Measurements from ENCODE around the gene A4GNT.

The A4GNT gene

GRCh38 chr3:138139691-138140090 lies 7.5 kb upstream of the A4GNT start:
- ChIA-PET POLR2A (no interaction called here), CTCF (no interaction called here)
- DNase-seq (ENCODE audit: extremely low spot score), result no peak
- TF ChIP-seq TARDBP (IDR thresholded peaks at IDR 0.05) (no peak), BHLHE40 (IDR thresholded peaks at IDR 0.05; ENCODE audit: borderline replicate concordance) (no peak), CTBP1 (IDR thresholded peaks at IDR 0.05; ENCODE audit: borderline replicate concordance) (no peak), NFRKB (IDR thresholded peaks at IDR 0.05) (no peak), SUZ12 (IDR thresholded peaks at IDR 0.05) (no peak), FOXA1 (IDR thresholded peaks at IDR 0.05) (no peak), ZNF384 (IDR thresholded peaks at IDR 0.05) (no peak), ELF4 (IDR thresholded peaks at IDR 0.05) (no peak), HDGF (IDR thresholded peaks at IDR 0.05; ENCODE audit: borderline replicate concordance) (no peak), FOXM1 (IDR thresholded peaks at IDR 0.05; ENCODE audit: borderline replicate concordance) (no peak), FOXK2 (IDR thresholded peaks at IDR 0.05) (no peak), L3MBTL2 (conservative IDR thresholded peaks at IDR 0.05) (no peak)
- TF ChIP-seq, protein P1, sequence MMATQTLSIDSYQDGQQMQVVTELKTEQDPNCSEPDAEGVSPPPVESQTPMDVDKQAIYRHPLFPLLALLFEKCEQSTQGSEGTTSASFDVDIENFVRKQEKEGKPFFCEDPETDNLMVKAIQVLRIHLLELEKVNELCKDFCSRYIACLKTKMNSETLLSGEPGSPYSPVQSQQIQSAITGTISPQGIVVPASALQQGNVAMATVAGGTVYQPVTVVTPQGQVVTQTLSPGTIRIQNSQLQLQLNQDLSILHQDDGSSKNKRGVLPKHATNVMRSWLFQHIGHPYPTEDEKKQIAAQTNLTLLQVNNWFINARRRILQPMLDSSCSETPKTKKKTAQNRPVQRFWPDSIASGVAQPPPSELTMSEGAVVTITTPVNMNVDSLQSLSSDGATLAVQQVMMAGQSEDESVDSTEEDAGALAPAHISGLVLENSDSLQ (IDR thresholded peaks at IDR 0.05), result no peak

DNA sequence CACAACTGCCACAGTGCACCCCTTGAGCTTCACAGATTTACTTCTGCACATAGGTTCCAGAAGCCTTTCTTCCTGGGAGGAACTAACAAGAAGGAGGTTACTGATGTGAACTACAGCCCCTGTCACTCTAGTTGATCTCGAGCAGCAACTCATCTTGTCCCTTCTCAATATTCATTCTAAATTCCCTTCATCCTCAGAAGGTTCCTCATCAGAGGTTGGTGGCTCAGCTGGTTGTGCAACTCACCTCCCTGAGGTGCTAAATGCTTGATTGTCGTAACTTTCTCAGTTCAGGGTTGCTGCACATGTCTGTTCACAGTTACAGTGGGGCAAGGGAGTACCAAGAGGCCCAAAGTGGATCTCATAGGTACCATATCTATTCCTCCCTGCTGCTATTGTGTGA lies 5.7 kb upstream of the A4GNT start:
- no peak for DNase-seq (ENCODE audit: extremely low spot score)
- ChIA-PET CTCF (no interaction called here), POLR2A (no interaction called here)
- TF ChIP-seq HDGF (IDR thresholded peaks at IDR 0.05; ENCODE audit: borderline replicate concordance) (no peak), SP1 (IDR thresholded peaks at IDR 0.05) (no peak), CTBP1 (IDR thresholded peaks at IDR 0.05; ENCODE audit: borderline replicate concordance) (no peak)

DNA sequence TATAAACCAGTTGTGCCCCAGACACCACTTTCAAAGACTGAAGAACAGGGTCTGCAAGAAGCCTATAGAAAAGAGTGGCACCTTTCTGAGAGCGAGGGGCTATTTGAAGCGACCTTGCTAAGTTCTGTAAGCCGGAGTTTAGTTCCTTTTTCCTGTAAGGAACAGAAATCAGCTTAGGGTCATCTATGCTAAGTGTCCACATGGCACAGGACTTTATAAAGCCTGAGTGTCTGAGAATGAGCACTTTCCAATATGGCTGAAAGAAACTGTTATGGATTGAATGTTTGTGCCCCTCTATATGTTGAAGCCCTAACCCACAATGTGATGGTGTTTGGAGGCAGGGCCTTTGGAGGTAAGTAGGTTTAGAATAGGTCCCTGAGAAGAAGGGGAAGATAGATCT lies 4.0 kb upstream of the A4GNT start:
- no peak for DNase-seq (ENCODE audit: extremely low spot score)
- ChIA-PET CTCF (no interaction called here), POLR2A (no interaction called here)
- TF ChIP-seq NFRKB (IDR thresholded peaks at IDR 0.05) (no peak), L3MBTL2 (conservative IDR thresholded peaks at IDR 0.05) (no peak), FOXM1 (IDR thresholded peaks at IDR 0.05; ENCODE audit: borderline replicate concordance) (no peak), TARDBP (IDR thresholded peaks at IDR 0.05) (no peak), FOXK2 (IDR thresholded peaks at IDR 0.05) (no peak), ZNF384 (IDR thresholded peaks at IDR 0.05) (no peak), SP1 (IDR thresholded peaks at IDR 0.05) (no peak), ARNT (IDR thresholded peaks at IDR 0.05) (no peak), CTBP1 (IDR thresholded peaks at IDR 0.05; ENCODE audit: borderline replicate concordance) (no peak)

GRCh38 chr3:138135833-138136194 lies 3.6 kb upstream of the A4GNT start:
- ChIA-PET POLR2A (no interaction called here), CTCF (no interaction called here)
- TF ChIP-seq ZNF384 (IDR thresholded peaks at IDR 0.05) (no peak), FOXA1 (IDR thresholded peaks at IDR 0.05) (no peak), FOXK2 (IDR thresholded peaks at IDR 0.05) (no peak), CTBP1 (IDR thresholded peaks at IDR 0.05; ENCODE audit: borderline replicate concordance) (no peak), ELF4 (IDR thresholded peaks at IDR 0.05) (no peak), TARDBP (IDR thresholded peaks at IDR 0.05) (no peak), L3MBTL2 (conservative IDR thresholded peaks at IDR 0.05) (no peak), SUZ12 (IDR thresholded peaks at IDR 0.05) (no peak), BHLHE40 (IDR thresholded peaks at IDR 0.05; ENCODE audit: borderline replicate concordance) (no peak), HDGF (IDR thresholded peaks at IDR 0.05; ENCODE audit: borderline replicate concordance) (no peak), NFRKB (IDR thresholded peaks at IDR 0.05) (no peak), FOXM1 (IDR thresholded peaks at IDR 0.05; ENCODE audit: borderline replicate concordance) (no peak), ARNT (IDR thresholded peaks at IDR 0.05) (no peak), SP1 (IDR thresholded peaks at IDR 0.05) (no peak), LEF1 (IDR thresholded peaks at IDR 0.05; ENCODE audit: borderline replicate concordance) (no peak)
- TF ChIP-seq, protein P1 (IDR thresholded peaks at IDR 0.05), result no peak
- no peak for DNase-seq (ENCODE audit: extremely low spot score)

GRCh38 chr3:138135146-138135832 lies 3.1 kb upstream of the A4GNT start:
- DNase-seq (ENCODE audit: extremely low spot score), result no peak
- ChIA-PET CTCF (no interaction called here), POLR2A (no interaction called here)
- no peak for TF ChIP-seq ELF4 (IDR thresholded peaks at IDR 0.05)

DNA sequence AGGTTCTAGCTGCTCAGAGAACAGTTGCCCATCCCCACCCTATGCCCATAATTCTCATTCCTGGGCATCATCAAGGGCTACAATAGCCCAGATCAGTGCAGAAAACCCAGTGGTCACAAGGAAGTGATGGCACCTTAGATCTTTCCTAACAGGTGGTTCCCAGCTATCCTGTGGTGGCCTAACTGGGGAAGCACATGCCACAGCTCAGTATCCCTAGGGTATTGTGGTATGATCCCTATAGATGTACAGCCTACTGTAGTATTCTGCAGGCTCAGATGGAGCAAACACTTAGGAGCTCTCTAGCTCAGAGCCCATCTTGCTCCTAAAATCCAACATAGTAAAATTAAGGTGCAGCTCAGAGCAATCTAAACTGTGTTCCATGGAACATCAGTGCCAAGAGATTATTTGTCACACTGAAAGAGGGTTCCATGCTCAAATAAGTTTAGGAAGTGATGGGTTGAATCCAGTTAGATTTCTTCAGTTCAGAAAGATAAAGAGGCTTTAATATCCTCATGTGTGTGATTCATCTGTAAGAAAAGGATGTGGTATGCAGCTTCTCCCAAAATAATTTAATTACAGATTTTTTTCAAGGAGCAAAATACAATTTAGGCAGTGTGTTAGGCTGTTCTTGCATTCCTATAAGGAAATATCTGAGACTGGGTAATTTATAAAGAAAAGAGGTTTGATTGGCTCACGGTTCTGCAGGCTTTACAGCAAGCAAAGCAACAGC lies 4.4 kb downstream of the A4GNT start:
- DNase-seq (ENCODE audit: extremely low spot score), result no peak
- TF ChIP-seq L3MBTL2 (conservative IDR thresholded peaks at IDR 0.05) (no peak), FOXA1 (IDR thresholded peaks at IDR 0.05) (no peak), ELF4 (IDR thresholded peaks at IDR 0.05) (no peak), ZNF384 (IDR thresholded peaks at IDR 0.05) (no peak), SUZ12 (IDR thresholded peaks at IDR 0.05) (no peak), NFRKB (IDR thresholded peaks at IDR 0.05) (no peak), TARDBP (IDR thresholded peaks at IDR 0.05) (no peak), LEF1 (IDR thresholded peaks at IDR 0.05; ENCODE audit: borderline replicate concordance) (no peak), FOXM1 (IDR thresholded peaks at IDR 0.05; ENCODE audit: borderline replicate concordance) (no peak), FOXK2 (IDR thresholded peaks at IDR 0.05) (no peak), SP1 (IDR thresholded peaks at IDR 0.05) (no peak), HDGF (IDR thresholded peaks at IDR 0.05; ENCODE audit: borderline replicate concordance) (no peak), CTBP1 (IDR thresholded peaks at IDR 0.05; ENCODE audit: borderline replicate concordance) (no peak)
- TF ChIP-seq, protein P1 (IDR thresholded peaks at IDR 0.05), result no peak
- POLR2A ChIA-PET, result interaction anchor here (1.2 kb wide), 1 partner anchor 12 kb away, joined by 4 read pairs; the partner anchor contains the start of gene DZIP1L
- CTCF ChIA-PET, result interaction anchor here (1.3 kb wide), 1 partner anchor 9 kb away, joined by 5 read pairs; no protein-coding TSS in a partner anchor

All from HEK293T (cell line).